HG02870 (cell line): ENCODE results near the gene PAQR9.
A peak's percentile ranks its signal among the peaks of the same experiment; 100 is the strongest.

Experiments used
- ATAC-seq: cut with Tn5 transposase; IDR thresholded peaks from one replicate; pipeline ENCODE4 v1.9.1; 2021; ENCODE audit warnings: mild to moderate bottlenecking, moderate library complexity; ENCODE audit not compliant: unreplicated experiment

Gene PAQR9

DNA sequence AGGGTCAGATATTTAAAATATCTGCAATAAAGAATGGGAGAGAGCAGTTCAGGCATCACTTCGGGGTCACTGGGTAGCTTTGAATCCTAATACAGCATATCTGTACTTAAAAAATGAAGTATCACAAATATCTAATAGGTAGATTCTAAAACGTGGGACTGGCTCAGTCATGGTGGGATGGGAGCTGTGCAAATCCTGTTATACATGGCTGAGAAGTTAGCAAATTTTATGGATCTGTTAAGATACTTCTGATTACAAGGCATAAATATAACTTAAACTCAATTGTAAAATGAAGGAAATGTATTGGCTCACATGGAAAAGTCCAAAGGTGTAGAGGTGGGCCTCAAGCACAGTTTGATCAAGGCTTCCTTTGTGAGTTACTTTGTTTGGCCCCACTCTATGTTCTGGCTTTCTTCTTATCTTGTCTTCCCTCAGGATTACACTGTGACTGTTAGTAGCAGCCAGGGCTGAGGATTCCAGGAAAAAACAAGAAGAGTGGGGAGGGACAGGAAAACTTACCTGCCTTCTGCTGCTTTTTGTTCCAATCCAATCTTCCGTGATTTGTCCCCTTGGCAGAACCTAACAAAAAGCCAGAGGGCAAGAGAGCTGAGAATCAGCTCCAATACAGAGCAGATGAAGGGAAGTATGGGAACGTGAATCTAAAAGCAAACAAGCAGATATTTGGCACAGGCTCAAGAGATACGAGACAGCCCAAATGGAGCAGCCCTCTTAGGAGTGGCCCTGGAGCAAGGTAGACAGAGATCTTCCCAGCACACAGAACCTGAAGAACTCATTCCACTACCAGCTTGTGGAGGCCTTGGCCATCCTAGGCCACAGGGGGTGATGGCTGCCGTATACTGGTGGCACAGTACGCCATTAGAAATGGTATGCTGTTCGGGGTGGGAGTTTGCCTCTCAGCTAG, 10.9 kb downstream of the PAQR9 start:
- ATAC-seq = no peak

DNA sequence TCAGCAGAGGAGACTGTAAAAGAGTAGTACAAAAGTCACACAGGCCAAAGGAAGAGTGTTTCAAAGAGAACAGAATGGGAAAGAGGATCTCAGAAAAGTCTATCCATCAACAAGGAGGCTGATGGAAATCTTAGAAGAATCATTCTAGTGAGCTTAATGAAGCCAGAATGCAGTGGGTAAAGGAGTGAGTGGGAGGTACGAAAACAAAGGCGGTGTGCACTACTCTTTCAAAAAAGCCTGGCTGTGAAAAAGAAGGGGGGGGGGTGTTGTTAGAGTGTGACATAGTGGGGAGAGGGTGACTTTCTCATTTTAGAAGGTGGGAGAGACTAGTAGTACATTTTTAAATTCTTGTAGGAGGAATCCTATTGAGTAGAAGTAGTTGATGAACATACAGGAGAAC, 11.7 kb downstream of the PAQR9 start:
- ATAC-seq = no peak

DNA sequence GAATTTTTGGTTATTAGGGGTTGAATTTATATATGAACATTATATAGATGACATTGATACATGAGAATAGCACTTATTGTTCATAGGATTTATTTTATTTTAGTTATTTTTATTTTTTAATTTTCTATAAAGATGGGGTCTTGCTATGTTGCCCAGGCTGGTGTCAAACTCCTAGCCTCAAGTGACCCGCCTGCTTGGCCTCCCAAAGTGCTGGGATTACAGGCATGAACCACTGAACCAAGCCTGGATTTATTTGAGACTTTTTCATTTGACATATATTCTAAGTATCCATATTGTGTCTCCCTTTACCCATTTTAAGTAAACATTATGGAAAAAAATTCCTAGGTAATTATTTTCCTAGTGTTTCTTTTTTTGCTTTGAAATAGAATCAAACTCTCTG, 12.5 kb downstream of the PAQR9 start:
- ATAC-seq = no peak

DNA sequence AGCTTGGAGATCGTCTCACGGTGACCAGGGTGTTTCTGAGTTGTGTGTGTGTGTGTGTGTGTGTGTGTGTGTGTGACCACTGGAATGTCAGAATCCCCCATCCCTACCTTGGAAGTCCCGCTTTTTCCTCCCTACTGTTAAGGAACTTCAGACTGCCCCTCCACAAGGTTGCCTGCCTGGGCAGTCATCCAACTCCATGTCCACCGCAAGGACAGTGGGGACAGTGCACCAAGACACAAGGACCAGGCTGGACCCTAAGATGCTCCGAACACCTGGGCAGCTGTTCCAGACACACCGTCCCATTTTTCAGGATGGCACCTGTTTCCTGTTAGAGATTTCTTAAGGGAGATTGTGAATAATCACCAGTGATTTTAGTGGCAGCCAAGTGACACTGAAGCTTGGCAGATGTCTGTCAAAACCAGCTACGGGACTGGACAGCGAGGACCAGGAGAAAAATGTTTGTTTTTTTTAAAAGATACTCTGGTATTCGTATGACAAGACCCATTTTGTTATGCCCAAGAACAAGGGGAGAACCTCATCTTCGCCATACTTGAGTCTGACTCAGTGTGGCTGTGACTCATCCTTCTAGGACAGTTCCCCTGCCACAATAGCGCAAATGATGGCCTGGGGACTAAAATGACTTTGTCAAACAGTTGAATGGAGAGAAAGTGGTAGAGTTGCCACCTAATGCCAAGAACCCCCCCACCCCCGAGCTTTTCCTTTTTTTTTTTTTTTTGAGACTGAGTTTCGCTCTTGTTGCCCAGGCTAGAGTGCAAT, 15.5 kb downstream of the PAQR9 start:
- ATAC-seq = no peak

DNA sequence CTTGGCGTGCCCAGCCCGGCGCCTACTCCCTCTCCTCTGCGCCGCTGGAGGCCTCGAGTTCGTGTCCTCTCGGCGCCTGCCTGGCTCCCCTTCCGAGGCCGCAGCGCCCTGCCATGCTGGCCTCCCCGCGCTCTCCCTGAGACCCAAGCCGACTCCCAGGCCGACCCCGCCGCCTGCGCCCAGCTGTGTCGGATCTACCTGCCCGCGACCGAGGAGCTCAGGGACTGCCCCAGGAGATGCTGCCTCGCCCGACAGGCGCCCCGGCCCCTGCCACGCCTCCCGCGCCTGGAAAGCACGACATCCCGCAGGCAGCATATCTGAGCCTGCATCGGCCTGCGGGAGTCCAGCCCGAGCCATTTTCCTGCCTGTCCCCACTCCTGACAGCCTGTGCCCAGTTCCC, 16.1 kb downstream of the PAQR9 start:
- no peak for ATAC-seq

DNA sequence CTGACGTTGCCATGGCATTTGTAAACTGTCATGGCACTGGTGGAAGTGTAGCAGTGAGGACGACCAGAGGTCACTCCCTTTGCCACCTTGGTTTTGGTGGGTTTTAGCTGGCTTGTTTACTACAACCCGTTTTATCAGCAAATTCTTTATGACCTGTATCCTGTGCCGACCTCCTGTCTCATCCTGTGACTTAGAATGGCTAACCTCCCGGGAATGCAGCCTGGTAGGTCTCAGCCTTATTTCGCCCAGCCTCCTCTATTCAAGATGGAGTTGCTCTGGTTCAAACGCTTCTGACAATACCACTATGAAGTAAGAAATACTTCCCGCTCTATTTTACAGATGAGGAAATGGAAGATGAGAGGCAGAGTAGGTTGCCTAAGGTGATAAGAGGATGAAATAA, 16.6 kb downstream of the PAQR9 start:
- ATAC-seq = no peak

DNA sequence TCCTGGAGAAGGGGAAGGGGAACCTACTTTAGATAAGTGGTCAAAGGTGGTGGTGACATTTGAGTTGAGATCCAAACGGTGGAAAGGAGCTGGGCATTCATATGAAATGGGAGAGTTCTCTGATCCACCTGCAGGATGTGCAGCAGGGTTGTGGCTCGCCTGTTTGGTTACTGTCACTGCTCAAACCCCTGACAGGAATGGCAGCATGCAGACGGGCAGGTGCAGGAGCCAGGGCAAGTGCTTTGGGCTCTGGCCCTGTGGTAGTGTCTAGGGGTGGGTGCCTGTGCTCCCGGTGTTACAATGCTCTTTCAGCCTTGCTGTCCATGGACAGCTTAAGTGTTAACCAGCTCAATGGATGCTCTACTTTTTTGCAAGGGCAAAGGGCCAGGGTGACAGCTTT, 18.5 kb downstream of the PAQR9 start:
- ATAC-seq = no peak

DNA sequence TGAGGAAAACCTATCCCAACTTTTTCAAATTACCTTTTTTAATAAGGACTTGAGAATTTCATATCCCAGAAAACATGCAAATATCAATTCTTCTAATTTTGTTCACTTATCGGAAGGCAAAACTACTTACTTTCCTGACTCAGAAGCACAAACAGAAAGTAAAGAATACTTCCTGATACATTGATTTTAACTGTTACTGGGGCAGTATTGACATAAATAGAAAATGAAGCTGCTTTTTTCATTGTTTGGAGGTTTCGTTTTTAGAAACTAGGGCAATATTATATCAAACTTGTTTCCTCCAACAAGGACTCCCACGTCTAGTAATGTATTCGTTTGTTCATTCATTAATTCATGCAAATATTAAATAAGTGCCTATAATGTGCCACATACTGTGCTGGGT, 19.1 kb downstream of the PAQR9 start:
- no peak for ATAC-seq

DNA sequence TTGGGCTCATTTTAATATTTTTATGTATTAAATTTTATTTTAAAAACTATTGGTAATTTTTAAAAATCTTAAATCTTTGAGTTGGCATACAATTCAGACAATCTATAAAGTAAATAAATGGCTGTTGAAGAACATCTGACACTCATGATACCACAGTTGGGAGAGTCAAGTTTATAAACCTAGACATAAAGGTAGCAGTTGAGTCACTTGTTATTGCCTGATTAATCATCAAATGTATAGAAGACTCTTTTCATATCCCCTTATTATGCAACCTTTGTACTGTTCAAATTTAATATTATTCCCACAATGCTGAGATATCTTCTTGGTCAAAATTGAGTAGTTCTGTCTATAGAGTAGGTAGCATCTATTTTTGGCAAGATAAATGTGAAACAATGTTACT, 19.6 kb downstream of the PAQR9 start:
- ATAC-seq = no peak

DNA sequence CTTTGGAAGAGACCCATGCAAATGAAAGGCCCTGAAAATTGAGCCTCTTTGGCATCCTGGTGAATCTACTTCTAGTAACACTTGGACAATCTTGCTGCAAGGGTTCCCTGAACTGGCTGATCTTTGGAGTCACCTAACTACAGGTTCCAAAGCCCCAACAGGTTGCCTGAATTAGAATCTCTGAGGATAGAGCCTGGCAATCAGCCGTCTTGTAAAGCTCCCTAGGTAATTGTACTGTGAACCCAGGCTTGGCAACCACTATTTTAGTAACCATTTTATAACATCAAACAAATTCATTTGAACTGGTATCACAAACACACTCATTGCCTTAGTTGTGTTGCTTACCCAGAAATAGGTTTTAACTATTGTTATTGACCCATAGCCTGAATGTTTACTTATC, 20.1 kb downstream of the PAQR9 start:
- no peak for ATAC-seq

DNA sequence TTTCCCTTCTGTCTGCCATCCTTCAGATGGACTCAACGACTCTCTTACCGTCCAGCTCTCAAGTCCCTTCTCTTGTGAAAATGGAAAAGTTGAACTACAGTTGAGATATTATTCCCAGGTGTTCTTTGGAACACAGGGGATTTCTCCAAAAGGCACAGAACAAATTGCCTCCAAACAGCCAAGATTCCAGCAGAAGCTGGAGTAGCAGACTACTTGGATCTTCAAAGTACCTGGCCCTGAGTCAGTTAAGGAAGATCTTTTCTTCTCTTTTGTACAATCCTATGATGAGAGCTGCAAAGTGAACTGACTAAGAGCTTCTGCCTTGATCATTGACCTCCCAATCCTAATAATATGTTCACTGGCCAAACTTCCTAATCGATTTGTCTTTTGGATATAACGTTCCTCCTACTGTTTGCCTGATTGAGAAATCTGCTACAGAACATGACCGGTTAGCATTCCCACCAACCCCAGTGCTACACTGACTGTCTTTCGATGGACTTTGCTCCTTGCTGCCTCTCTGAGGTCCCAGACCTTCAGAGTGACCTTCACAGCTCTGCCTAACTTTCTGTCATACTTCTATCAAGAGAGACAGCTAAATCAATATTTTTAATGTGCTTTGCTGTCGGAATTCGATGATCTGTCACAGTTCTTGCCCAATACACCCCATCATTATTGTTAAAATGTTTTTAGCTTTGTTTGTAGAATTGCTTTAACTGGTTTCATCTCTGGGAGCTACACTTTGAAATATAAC, 21.9 kb downstream of the PAQR9 start:
- ATAC-seq = no peak

DNA sequence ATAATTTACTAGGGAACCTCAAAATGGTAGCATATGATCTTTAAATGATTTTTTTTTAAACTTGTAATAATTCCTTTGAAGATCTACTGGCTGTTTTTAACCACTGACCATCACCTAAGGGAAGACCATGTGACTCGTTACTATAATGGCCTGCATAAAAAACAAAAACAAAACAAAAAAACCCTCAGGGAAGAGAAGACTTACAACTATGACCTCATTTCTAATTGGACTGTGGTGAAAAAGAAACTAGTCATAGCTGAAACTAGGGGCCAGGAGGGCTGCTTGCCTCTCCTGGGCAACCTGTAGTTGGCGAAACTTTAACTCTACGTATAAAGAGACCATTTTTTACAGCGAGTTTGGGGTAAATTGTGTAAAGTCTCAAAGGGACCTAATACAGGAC, 23.0 kb downstream of the PAQR9 start:
- ATAC-seq = peak; percentile 60

DNA sequence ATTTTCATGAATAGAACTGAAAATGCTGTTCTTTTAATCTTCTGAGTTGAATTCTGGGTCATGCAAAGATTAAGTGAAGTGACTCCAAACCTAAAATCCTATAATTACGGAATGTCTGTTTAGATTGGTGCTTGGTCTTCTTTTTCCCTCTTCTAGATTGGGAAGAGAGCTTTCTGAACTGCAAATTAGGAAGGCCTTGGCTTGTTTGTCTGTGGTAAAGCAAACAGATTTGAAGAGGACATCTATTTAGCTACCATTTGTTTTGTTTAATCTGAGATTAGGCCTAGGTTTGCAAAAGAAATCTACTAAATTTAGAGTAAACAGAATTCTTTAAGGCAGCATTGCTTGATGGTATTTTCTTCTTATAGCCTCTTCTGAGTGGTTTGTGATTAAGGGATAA, 23.5 kb downstream of the PAQR9 start:
- no peak for ATAC-seq

DNA sequence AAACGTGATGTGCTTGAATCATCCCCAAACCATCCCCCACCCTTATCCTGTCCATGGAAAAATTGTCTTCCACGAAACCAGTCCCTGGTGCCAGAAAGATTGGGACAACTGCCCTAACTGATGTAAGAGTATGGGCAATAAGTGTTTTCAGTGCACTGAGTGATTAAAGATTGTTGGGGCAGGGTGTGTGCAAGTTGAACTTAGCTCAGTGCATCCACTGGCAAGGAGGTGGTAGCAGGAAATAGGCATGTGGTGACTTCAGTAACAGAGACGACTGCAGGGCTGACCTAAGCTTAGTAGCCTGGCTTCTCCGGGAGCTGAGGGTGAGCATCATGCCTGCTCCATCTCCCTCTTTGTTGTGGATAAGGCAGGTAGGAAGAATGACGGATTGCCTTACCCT, 27.5 kb downstream of the PAQR9 start:
- ATAC-seq = no peak

DNA sequence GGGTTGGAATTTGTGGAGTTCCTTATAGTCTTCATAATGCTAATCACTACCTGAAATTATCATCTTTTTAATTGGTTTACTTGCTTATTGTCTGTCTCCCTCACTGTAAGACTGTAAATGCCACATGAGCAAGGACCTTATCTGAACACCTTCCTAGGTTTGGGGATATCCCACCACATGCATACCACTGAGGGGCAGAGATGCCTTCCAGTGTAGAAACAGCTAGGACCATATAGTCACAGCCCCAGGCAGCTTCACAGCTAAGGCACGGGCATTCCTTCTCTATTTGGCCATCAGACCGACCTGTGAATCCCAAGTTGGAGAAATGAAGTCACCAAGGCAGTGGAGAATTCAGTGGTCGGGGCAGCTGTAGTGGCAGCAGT, 28.6 kb downstream of the PAQR9 start:
- no peak for ATAC-seq

DNA sequence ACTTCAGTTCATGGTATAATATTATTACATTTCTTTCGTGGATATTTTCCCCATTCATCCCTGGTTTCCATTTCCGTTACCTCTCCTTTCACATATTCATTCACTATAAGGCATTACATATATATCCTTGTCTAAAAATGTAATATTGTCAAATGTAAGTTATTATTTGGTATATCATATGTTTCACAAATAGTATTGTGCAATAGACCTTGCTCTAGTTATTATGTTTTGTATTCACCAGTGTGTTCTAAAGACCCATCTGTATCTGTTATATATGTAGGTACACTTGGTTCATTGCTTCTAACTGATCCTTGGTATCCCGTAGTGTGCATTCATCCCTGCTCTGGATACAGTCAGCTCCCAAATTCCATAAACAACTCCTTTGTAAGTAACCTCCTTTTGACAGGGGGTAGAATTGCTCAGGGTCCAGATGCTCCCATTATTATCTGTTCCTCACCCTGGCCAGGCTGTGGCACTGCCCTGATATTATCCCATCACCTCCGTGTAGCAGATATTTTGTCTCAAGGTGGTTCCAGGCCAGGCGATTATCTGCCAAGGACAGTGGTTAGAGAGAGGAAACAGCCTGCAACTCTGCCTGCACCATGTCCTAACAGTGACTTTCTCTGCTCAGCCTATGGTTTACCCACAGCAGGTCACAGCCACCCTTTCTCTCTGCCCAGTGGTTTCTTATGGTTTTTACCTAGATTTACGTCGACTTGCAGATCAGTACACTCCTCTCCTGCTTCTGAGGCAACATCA, 29.2 kb downstream of the PAQR9 start:
- no peak for ATAC-seq

DNA sequence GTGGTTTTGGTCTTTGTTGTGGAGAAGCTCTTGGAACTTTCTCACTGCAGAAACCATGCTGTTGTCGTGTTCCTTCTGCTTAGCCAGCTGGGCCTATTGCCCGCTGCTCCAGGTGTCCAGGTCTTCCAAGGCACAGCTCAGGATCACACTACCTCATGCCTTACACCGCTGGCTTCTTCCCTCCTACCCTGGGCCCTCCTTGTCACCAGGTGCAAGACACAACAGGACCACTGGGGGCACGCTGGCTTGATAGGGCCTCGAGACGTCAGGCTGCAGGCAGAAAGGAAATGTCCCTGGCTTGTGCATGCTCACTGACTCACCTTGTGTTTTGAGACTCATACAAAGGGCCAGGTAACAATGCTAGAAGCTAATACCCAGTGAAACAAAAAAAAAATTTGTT, 32.3 kb downstream of the PAQR9 start:
- ATAC-seq = peak; percentile 75

DNA sequence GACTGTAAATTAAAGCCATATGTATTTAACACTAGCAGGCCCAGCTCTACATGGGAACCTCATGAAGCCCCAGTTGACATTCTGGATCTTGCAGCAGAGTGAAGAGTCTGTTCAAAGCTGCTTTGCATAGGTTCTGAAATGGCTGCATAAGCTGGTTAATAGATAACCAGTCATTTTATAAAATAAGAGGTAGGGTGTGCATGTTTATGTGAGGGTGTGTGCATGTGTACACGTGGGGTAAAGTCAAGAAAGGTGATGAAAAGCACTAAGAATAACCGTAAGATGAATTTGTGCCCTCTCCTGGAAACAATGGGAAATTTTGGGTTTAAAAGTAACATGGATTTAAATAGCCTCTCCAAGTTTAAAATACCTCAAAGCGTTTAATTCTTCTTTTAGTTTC, 33.0 kb downstream of the PAQR9 start:
- ATAC-seq = no peak

DNA sequence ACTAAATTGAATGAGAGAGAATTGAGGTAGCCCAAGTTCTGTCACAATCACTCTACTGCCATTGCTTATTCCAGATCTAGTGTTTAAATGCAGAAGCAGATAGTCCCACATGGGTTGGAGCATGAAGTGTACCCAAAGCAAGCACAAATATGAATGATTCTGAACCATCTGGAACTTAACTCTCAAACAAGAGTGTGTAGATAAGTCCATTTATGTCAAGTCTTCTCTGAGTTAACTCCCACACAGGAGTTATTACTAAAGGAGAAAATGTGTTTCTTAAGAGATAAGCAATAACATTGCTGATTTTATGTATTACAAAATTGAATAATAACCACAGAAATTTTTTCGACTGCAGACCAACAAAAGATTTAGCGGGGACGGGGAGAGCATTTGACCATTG, 33.6 kb downstream of the PAQR9 start:
- no peak for ATAC-seq

DNA sequence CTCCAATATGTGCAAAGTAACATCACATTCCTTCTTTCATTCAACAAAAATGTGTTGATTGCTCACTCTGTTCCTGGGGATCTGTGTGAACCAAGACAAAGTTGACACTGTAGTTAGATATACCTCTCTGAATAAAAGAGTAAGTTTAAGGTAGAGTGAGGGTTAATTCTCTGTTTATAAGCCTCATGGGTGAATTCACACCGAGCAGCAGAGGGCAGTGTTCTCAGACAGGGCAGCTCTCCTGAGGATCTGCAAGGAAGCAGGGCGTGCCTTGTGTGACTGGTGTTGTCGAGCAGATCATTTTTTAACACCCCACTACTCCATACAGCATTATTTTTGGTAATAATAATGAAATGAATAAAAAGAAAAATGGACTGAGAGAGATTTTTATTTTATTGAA, 34.4 kb downstream of the PAQR9 start:
- ATAC-seq = peak; percentile 55
